CD14-positive monocyte (primary cell): Measurements from ENCODE around the gene C5orf58. TPM values are rescaled to one million over a fixed set of nuclear protein-coding genes. Genes with fewer than 3 reads are reported as not detected.

Source experiments
- DNase-seq, 3 donors: peaks; one replicate each; pipeline ENCODE4 v3.0.0-alpha.2; 2011 to 2022
- H2AFZ ChIP-seq: 2 replicates; pipeline ENCODE4 v1.6.0; 2012; ENCODE audit warnings: mild to moderate bottlenecking, low read depth, low read length, inconsistent platforms; ENCODE audit not compliant: insufficient read depth, poor library complexity, severe bottlenecking
- H3K27ac ChIP-seq, 2 donors: 1 replicate in 1 of 2; 2 replicates in 1 of 2; pipeline ENCODE4 v1.5.1; 2012 to 2013; ENCODE audit warnings: low read length in 2 of 2, control low read depth in 1 of 2, inconsistent platforms in 1 of 2, low read depth in 1 of 2, mild to moderate bottlenecking in 1 of 2
- H3K27me3 ChIP-seq, 2 donors: one replicate each; pipeline versions ENCODE4 v1.6.0 to v1.6.1; 2011 to 2013; ENCODE audit warnings: low read length in 2 of 2; ENCODE audit not compliant: control insufficient read depth in 2 of 2, insufficient read depth in 2 of 2
- H3K36me3 ChIP-seq, 2 donors: replicated peaks in 1 of 2; 1 replicate in 1 of 2; 2 replicates in 1 of 2; pipeline versions ENCODE4 v1.5.1 to v1.6.1; 2012 to 2013; ENCODE audit warnings: low read length in 2 of 2, control low read depth in 1 of 2, inconsistent platforms in 1 of 2, mild to moderate bottlenecking in 1 of 2; ENCODE audit not compliant: insufficient read depth in 2 of 2, control insufficient read depth in 1 of 2
- H3K4me1 ChIP-seq, 2 donors: 1 replicate in 1 of 2; 2 replicates in 1 of 2; pipeline versions ENCODE4 v1.5.1 to v1.6.1; 2012 to 2013; ENCODE audit warnings: low read length in 2 of 2, control low read depth in 1 of 2, inconsistent platforms in 1 of 2, mild to moderate bottlenecking in 1 of 2, moderate library complexity in 1 of 2; ENCODE audit not compliant: insufficient read depth in 2 of 2, control insufficient read depth in 1 of 2
- H3K4me2 ChIP-seq: replicated peaks from 2 replicates; pipeline ENCODE3; 2012; ENCODE audit warnings: low read length, moderate library complexity, mild to moderate bottlenecking; ENCODE audit not compliant: poor library complexity, severe bottlenecking; ENCODE audit errors: extremely low read depth
- H3K4me3 ChIP-seq, 3 experiments: fragments of 200-600 bp in 1 of 3; sonication (generic) in 1 of 3; replicated peaks in 1 of 3; 1 replicate in 2 of 3; 2 replicates in 1 of 3; pipeline ENCODE4 v1.5.1; 2011 to 2013; ENCODE audit warnings: low read length in 3 of 3, mild to moderate bottlenecking in 3 of 3, control low read depth in 2 of 3, low read depth in 2 of 3, inconsistent platforms in 1 of 3, moderate library complexity in 1 of 3
- H3K79me2 ChIP-seq: 2 replicates; pipeline ENCODE4 v1.6.0; 2012; ENCODE audit warnings: mild to moderate bottlenecking, control low read depth, inconsistent platforms, low read length, moderate library complexity; ENCODE audit not compliant: insufficient read depth
- H3K9ac ChIP-seq: 2 replicates; pipeline ENCODE4 v1.6.0; 2017; ENCODE audit warnings: low read length, mild to moderate bottlenecking; ENCODE audit not compliant: insufficient read depth, poor library complexity, severe bottlenecking
- H3K9me3 ChIP-seq, 2 donors: replicated peaks in 1 of 2; 1 replicate in 1 of 2; 2 replicates in 1 of 2; pipeline versions ENCODE4 v1.5.1 to v1.6.1; 2012 to 2013; ENCODE audit warnings: low read length in 2 of 2, control low read depth in 1 of 2; ENCODE audit not compliant: control insufficient read depth in 1 of 2, insufficient read depth in 1 of 2
- H4K20me1 ChIP-seq: 2 replicates; pipeline ENCODE4 v1.6.0; 2012; ENCODE audit warnings: mild to moderate bottlenecking, low read length, control low read depth, moderate library complexity; ENCODE audit not compliant: insufficient read depth
- H3K27ac Mint-ChIP-seq, 7 donors: one replicate each; pipeline ENCODE4 v1.8.0; 2020; ENCODE audit warnings: mild to moderate bottlenecking in 7 of 7, mixed read lengths in 7 of 7, moderate library complexity in 6 of 7, inconsistent platforms in 2 of 7
- H3K27me3 Mint-ChIP-seq, 3 donors: one replicate each; pipeline ENCODE4 v1.8.0; 2021 to 2022; ENCODE audit warnings: low read depth in 3 of 3, mild to moderate bottlenecking in 3 of 3, mixed read lengths in 3 of 3, moderate library complexity in 3 of 3, inconsistent platforms in 1 of 3
- H3K36me3 Mint-ChIP-seq, 2 donors: one replicate each; pipeline ENCODE4 v1.8.0; 2020; ENCODE audit warnings: mixed read lengths in 2 of 2, inconsistent platforms in 1 of 2, mild to moderate bottlenecking in 1 of 2
- H3K4me1 Mint-ChIP-seq: one replicate; pipeline ENCODE4 v1.8.0; 2020; ENCODE audit warnings: mild to moderate bottlenecking, mixed read lengths
- H3K4me3 Mint-ChIP-seq, 2 donors: one replicate each; pipeline ENCODE4 v1.8.0; 2020; ENCODE audit warnings: mild to moderate bottlenecking in 2 of 2, mixed read lengths in 2 of 2, moderate library complexity in 1 of 2
- H3K9me3 Mint-ChIP-seq, 7 donors: one replicate each; pipeline ENCODE4 v1.8.0; 2020 to 2022; ENCODE audit warnings: mixed read lengths in 7 of 7, mild to moderate bottlenecking in 6 of 7, moderate library complexity in 6 of 7, inconsistent platforms in 2 of 7
- WGBS: methylation state at CpG from one replicate; pipeline ENCODE4 v1.1.5; 2013; ENCODE audit warnings: missing lambda C conversion rate; ENCODE audit not compliant: insufficient coverage; 5-methylcytosine and 5-hydroxymethylcytosine counted together
- intact Hi-C, 2 donors: fragments of 100-400 bp; cut with micrococcal nuclease; formaldehyde crosslinking; loops; one replicate each; pipeline versions ENCODE4 v1.15.0 to v1.15.1; 2023
- polyA plus RNA-seq, 3 donors: library from polyadenylated mRNA; depleted of rRNA in 1 of 3; unstranded in 2 of 3; stranded (reverse) in 1 of 3; fragments of 300-500 nt in 2 of 3; fragments of >200 nt in 1 of 3; fragmentation: Illumina TruSeq in 2 of 3; gene quantifications; 1 replicate in 2 of 3; 2 replicates in 1 of 3; pipeline ENCODE4 v1.2.3, GENCODE V29; 2012 to 2021
- TF ChIP-seq, protein P1 (sequence below): fragments of 200-600 bp; IDR thresholded peaks from one replicate; pipeline ENCODE4 v1.8.0; 2022; ENCODE audit warnings: antibody characterized with exemption, mild to moderate bottlenecking

C5orf58 gene
- polyA plus RNA-seq, 3 donors: 0.46 TPM; not detected in 2

DNA sequence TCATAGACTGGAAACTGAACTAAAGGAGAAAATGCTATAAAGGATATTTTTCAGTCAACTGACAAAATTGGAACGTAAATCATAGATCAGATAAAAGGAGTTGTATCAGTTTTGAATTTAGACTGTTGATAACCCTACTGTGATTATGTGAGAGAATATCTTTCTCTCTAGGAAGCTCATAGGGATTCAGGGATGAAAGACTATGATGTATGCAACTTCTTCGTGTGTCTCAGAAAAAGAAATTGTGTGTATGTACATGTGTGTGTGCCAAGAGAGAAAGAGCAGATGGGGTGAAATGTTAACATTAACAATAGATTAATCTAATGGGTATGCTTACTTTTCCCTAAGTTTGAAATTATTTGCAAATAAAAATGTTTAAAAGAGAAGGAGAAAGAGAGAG, 30.7 kb upstream of the C5orf58 start:
- Histone ChIP-seq H3K9ac (no peak overlapping the region), H3K27me3 (no peaks in the 10 kb centered on the region), H2AFZ (no peak overlapping the region), H3K79me2 (no peaks in the 10 kb centered on the region), H3K4me3 (no peak overlapping the region), H4K20me1 (no peaks in the 10 kb centered on the region), H3K4me2 (no peak overlapping the region), H3K4me1 (no peaks in the 10 kb centered on the region), H3K9me3 (no peaks in the 10 kb centered on the region), H3K36me3 (no peaks in the 10 kb centered on the region), H3K27ac (no peak overlapping the region)
- Mint-ChIP-seq H3K27ac (no peak overlapping the region), H3K9me3 (no peaks in the 10 kb centered on the region), H3K27me3 (peaks cover 3 to 8% (median 7%) of the 10 kb centered on the region in 3 donors), H3K4me3 (no peak overlapping the region), H3K36me3 (no peaks in the 10 kb centered on the region), H3K4me1 (no peaks in the 10 kb centered on the region)
- TF ChIP-seq, protein P1, sequence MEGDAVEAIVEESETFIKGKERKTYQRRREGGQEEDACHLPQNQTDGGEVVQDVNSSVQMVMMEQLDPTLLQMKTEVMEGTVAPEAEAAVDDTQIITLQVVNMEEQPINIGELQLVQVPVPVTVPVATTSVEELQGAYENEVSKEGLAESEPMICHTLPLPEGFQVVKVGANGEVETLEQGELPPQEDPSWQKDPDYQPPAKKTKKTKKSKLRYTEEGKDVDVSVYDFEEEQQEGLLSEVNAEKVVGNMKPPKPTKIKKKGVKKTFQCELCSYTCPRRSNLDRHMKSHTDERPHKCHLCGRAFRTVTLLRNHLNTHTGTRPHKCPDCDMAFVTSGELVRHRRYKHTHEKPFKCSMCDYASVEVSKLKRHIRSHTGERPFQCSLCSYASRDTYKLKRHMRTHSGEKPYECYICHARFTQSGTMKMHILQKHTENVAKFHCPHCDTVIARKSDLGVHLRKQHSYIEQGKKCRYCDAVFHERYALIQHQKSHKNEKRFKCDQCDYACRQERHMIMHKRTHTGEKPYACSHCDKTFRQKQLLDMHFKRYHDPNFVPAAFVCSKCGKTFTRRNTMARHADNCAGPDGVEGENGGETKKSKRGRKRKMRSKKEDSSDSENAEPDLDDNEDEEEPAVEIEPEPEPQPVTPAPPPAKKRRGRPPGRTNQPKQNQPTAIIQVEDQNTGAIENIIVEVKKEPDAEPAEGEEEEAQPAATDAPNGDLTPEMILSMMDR: no peak
- 60% methylated on average over 1 of the region's 2 CpGs for WGBS
- intact Hi-C loops: no loop called here
- DNase-seq: no peak

- no peaks in the 10 kb centered on the region for H3K9me3 ChIP-seq
- peaks cover 3 to 8% (median 7%) of the 10 kb centered on the region in 3 donors for H3K27me3 Mint-ChIP-seq
- H4K20me1 ChIP-seq: no peaks in the 10 kb centered on the region
- WGBS: 97% methylated on average over 5 of the region's 5 CpGs
- H3K36me3 Mint-ChIP-seq: no peaks in the 10 kb centered on the region
- H3K9ac ChIP-seq: no peak overlapping the region
- no peak overlapping the region for H3K27ac Mint-ChIP-seq
- no peak overlapping the region for H3K27ac ChIP-seq
- no peaks in the 10 kb centered on the region for H3K4me1 Mint-ChIP-seq
- no peaks in the 10 kb centered on the region for H3K36me3 ChIP-seq
- DNase-seq: no peak
- H3K4me1 ChIP-seq: no peaks in the 10 kb centered on the region
- TF ChIP-seq, protein P1: no peak
- no peaks in the 10 kb centered on the region for H3K79me2 ChIP-seq
- no peak overlapping the region for H3K4me3 ChIP-seq
- no peak overlapping the region for H3K4me3 Mint-ChIP-seq
- no peak overlapping the region for H3K4me2 ChIP-seq
- intact Hi-C loops: no loop called here
- H2AFZ ChIP-seq: no peak overlapping the region
- peaks cover 0 to 3% of the 10 kb centered on the region in 2 donors for H3K27me3 ChIP-seq
- no peaks in the 10 kb centered on the region for H3K9me3 Mint-ChIP-seq
Measured at GRCh38 chr5:170204202-170204601, 28.6 kb upstream of the C5orf58 start.
